NCI-H82 treated with DMSO at 0.1 percent for 48 hours (cell line): ENCODE results near the gene TUBG2.
A peak's percentile ranks its signal among the peaks of the same experiment; 100 is the strongest.
"Not testable (repeated sequence)": the region's sequence is repeated elsewhere in the genome, so short reads cannot be mapped to it uniquely, and the experiment has no call there.

Experiments
- DNase-seq: peaks from one replicate; lab custom pipeline; 2025; ENCODE audit not compliant: unreplicated experiment; lab: John Stamatoyannopoulos, UW

Gene TUBG2

DNA sequence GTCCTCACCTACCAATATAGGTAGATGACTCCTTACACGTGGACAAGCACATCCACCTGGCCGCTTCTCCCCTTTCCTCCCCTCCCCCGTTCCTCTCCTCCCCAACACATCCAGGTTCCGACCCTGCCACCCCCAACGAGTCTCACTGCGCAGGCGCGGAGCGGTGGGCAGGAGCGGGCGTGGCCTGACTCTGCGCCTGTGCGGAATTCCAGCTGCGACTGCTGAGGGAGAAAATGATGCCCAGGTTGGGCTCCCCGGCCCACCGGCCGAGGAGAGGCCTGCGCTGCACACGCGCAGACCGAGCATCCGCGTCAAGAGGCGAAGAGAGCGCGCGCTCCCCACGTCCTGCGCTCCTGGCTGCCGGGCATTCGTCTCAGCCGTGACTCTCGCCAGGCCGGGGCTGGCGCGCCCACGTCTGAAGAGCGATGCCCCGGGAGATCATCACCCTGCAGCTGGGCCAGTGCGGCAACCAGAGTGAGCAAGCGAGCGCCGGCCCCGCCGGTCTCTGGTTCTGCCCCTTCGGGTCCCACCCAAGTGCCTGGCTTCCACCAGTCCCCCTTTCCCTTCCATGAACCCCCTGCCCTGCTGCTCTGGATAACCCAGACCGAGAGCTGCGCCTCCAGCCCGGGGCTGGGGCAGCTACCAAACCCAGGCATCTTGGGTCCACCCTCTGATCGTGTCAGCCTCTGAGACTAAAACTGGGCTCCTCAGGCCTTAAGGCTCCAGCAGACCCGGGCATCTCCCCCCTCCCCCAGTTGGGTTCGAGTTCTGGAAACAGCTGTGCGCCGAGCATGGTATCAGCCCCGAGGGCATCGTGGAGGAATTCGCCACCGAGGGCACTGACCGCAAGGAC is at the start of gene TUBG2:
Gene TUBG2, plus strand, starts transcription at position 206 of the 853 bp plus-strand sequence. Its CDS starts 220 bp downstream, at position 426.
- DNase-seq = peak; percentile 73

DNA sequence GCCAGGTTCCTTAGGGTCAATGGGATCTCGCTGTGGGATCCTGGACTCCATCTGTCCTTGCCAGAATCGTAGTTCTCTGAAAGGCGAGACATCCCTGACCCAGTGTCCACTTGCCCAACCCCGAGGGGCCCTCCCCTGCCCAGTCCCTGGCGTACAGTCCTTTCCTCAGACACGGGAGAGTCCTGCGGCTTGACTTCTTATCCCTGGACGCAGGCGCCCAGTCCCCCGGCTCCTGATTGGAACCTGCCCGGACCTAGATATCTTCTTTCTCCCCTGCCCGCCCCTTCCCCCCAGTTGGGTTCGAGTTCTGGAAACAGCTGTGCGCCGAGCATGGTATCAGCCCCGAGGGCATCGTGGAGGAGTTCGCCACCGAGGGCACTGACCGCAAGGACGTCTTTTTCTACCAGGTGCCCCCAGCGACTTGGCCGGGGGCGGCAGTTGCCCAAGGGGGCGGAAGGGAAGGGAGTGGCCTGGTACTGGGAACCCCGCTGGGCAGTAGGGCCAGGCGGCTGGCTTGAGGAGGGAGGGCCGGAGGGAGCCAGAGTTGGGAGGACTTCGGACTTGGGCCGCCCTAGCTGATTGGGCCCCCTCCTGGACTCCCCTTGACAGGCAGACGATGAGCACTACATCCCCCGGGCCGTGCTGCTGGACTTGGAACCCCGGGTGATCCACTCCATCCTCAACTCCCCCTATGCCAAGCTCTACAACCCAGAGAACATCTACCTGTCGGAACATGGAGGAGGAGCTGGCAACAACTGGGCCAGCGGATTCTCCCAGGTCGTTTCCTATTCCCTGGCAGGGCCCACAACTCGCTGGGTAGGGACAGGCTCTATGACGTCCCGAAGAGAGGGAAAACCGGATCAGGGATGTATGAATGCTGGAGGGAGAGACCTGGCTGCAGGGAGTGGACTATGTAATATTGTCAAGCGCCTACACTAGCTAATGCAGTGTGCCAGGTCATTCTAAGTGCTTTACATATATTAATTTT is 49.0 kb upstream of the TUBG2 start:
- not testable (repeated sequence) for DNase-seq

DNA sequence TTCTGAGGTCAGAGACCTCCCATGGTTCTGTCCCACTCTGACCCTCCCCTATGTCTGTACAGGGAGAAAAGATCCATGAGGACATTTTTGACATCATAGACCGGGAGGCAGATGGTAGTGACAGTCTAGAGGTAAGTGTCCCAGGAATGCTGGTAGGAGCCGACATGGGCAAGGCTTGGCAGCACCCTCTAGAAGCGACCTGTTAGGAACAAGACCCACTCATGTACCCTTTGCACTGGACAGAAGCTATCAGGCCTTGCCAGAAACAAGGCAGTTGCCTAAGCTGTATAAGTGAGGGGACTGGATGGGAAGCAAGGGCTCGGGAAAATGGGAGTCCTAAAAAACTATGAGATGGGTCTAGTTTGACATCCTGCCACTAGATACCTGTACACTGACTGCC is 47.1 kb upstream of the TUBG2 start:
- DNase-seq = no peak

DNA sequence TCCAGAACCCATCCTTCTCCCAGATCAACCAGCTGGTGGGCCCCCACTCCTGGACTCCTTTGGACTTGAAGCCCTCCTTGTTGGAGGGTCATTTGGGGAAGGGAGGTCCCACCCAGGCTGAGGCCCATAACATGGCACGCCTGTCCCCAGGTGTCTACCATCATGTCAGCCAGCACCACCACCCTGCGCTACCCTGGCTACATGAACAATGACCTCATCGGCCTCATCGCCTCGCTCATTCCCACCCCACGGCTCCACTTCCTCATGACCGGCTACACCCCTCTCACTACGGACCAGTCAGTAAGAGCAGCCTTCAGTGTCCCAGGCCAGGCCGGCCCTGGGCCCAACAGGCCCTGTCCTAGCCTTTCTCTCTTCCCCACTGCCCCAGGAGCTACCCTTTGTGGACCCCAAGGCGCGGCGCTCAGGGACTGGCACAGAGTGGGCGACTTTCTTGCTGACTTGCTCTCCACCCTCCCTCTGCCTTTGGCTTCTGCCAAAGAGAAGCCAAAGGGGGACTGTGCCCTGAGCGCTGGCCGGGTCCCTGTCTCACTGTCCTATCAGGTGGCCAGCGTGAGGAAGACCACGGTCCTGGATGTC is 45.3 kb upstream of the TUBG2 start:
- no peak for DNase-seq

DNA sequence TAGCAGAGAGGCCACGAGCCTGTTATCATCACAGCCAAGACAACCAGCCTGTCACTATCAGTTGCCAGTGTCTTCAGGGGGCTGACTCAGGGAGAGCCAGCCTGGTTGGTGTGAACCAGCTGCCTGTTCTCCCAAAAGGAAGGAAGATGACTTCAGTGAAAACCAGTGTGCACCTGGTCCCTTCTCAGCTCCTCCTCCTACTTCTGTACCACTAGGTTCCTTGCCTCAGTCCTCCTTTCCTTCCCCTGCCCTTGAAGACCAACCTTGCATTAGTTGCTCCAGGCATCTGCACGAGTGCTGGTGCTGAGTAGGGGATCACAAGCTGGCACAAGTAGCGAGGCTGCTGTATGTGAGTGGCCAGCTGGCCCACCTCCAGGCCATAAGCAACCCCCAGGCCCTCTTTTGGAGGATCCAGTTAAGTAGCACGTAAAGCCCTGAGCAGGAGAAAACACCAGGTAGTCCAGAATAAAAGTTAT is 41.1 kb upstream of the TUBG2 start:
- DNase-seq = no peak

DNA sequence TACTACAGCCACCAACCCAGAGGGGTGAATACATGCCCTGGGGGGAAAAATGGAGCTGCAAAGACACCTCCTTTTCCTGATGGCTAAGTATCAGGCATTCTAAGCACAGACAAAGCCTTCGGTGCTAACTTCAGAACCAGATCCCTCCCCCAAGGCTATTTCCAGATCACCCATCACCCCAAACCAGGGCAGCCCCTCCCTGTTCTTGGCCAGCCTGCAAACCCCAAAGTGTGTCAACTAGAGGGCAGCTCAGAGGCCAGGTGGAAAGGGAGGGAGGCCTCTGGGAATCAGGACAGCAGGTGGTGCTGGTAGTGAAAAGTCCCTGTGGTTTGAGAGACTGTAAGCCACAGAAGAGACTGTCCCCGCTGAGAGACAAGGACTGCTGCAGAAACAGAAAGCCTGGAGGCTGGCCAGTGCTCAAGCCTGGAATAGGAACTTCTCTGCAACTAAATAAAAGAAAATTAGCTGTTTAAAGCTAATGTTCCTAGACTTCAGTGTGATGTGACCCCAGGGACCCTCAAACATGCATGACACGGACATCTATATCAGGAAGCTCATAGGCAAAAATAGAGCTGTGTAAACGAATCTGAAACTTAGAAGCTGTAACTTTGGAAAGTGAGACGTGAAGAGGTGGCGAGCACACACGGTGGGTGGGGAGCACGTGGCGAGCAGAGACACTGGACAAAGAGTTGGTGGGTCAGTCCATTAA is 40.5 kb upstream of the TUBG2 start:
- DNase-seq = no peak

DNA sequence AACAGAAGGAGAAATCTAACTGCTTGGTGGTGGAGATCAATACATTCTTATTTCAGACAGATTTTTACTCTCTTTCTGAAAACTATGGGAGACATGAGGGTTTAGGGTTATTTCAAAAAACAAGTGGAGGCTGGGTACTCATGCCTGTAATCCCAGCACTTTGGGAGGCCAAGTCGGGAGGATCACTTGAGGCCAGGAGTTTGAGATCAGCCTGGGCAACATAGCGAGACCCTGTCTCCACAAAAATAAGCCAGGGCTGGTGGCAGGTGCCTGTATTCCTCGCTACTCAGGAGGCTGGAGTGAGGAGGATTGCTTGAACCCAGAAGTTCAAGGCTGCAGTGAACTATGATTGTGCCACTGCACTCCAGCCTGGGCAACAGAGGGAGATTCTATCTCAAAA is 37.1 kb upstream of the TUBG2 start:
- DNase-seq = not testable (repeated sequence)

DNA sequence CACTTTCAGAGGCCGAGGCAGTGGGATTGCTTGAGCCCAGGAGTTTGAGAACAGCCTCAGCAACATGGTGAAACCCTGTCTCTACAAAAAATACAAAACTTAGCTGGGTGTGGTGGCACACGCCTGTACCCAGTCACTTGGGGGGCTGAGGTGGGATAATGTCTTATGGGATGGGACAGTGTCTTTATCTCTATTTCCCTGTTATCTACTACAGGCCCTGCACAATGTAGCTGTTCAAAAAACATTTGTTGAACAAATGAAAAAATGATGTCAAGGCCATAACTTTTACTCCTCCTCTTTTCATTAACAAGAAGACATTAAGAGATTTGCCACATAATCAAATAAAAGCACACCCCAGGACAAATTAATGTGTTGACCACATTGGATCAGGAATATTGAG is 35.8 kb upstream of the TUBG2 start:
- DNase-seq = no peak

DNA sequence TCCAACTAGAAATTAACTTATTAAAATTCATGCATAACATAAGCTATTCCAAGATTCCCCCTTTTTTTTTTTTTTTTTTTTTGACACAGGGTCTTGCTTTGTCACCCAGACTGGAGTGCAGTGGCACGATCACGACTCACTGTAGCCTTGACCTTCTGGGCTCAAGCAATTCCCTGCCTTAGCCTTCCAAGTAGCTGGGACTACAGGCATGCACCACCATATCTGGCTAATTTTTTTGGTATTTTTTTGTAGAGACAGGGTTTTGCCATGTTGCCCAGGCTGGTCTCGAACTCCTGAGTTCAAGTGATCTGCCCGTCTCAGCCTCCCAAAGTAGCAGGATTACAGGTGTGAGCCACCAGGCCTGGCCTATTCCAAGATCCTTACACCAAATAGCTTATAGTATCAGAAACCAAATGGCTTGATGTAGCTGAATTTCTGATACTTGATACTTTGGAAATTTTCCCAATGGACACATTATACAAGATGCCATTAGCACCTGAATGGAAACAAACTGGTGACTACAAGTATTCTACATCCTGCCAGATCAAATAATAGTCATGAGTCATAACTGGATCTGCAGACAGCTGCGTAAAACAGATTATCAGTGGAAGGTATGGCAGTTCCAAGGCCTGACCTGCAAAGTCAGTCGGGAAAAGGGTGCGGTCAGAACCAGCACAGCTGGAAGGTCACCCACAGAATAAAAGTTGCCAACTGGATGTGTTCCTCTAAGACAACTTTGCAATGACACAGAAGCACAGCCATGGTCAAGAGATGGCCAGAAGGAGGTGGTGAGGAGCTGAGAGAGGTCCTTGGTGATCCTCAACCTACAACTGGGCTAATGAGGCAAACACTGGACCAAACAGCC is 35.1 kb upstream of the TUBG2 start:
- no peak for DNase-seq

DNA sequence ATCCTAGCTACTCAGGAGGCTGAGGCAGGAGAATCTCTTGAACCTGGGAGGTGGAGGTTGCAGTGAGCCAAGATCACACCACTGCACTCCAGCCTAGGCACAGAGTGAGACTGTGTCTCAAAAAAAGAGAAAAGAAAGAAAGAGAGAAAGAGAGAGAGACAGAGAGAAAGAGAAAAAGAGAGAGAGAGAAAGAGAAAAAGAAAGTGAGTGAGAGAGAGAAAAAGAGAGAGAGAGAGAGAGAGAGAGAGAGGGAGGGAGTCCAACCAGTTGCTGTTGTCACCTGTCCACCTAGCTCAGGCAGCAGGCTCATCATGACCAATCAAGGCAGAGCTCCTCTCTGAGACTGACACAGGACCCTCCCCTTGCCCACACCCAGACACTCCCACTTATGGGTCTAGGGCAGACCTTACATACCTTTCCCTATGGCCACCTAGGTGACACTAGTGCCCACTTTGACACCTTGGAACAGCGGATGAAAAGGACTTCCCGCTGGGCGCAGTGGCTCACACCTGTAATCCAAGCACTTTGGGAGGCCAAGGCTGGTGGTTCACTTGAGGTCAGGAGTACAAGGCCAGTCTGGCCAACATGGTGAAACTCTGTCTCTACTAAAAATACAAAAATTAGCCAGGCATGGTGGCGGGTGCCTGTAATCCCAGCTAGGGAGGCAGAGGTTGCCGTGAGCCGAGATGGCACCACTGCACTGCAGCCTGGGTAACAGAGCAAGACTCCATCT is 31.9 kb upstream of the TUBG2 start:
- not testable (repeated sequence) for DNase-seq

DNA sequence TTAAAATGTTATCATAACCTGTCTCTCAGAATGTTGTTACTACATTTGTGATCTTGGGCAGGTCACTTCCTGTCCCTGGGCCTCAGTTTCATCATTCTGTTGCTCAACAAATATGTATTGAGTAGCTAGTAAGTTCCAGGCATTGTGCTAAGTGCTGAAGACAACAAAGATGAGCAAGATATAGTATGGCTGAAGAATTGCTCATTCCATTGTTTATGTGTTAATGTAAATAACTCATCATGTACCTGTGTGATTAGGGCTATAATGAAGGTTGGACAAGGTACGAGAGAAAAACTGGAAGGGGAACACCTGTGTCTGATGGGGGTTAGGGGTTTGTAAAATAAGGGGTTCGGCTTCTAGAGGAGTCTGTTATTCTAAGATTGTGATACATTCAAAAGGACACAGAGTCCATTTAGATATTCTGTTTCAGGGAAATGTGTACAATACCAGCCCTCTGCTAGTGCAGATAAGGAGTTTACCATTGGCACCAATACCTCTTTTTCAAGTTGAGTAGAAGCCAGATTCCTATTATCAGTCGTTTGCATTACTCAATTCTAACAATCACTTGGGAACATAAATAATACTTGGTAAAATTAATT is 29.6 kb upstream of the TUBG2 start:
- DNase-seq = no peak

DNA sequence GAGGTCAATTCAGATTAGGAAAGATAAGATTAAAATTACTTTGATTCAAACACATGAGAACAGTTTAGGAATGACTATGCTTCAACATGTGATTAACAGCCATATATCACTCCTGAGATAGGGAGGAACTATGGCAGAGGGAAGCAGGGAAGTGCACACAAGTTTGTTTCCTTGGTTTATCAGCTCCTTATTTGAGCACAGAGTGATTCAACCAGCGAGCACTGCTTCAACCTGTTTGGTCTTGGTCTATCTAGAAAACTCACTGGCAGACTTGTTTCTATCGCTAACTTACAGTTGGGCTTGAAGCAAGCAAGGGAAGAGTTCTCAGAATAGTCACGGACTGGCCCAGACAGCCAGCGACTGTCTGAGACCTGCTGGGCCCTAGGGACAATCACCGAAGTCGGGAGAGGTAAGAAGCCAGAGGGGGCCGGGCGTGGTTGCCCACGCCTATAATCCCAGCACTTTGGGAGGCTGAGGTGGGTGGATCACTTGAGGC is 26.1 kb upstream of the TUBG2 start:
- no peak for DNase-seq

DNA sequence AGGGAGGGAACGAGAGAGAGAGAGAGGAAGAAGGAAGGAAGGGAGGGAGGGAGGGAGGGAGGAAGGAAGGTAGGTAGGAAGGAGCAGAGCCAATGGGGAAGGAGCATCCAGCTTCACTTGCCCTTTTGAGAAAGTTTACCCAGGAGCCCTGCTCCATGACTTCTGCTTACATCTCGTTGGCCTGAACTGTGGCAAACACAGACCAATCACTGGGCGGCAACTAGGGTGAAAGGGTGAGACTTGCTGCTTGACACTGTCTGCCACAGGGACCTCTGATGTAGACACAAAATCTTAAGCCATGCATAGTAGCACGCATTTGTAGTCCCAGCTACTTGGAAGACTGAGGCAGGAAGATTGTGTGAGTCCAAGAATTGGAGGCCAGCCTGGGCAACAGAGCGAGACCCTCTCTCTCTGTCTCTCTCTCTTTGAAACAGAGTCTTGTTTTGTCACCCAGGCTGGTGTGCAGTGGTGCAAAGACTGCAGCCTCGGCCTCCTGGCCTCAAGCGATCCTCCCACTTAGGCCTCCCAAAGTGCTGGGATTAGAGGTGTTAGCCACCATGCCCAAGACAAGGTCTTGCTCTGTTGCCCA is 19.5 kb upstream of the TUBG2 start:
- no peak for DNase-seq

DNA sequence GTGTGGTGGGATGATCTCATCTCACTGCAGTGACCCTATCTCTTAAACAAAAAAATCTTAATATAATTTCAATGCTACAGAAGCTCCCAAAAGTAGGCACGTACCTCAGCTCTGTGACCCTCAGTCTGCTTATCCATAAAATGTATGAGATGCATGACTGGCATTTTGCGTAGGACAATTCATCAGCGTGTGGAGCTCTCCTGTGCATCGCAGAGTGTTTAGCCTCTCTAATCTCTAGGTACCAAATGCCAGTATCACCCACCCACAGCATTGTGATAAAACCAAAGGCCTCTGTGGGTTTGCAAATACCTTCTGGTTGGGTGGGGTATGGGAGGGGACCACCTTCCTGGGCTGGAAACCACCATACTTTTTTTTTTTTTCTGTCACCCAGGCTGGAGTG is 19.0 kb upstream of the TUBG2 start:
- no peak for DNase-seq

DNA sequence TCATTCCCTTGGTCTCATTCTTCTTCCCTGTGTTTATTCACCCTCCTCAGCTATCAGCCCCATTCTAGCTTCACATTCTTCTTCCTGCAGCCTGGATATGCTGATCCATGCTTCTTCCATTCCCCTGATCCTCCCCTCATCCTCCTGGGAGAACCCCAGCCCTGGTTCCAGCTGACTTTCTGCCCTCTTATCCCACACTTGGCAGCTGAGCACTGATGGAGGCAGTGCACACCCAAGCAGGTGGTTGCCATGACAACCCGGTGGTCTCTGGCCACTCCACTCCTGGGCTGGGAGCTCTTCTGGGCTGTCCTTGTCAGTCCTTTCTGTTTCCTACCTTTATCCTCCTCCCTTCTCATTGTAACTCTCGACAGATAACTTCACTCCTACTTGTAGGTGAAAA is 16.7 kb upstream of the TUBG2 start:
- no peak for DNase-seq

DNA sequence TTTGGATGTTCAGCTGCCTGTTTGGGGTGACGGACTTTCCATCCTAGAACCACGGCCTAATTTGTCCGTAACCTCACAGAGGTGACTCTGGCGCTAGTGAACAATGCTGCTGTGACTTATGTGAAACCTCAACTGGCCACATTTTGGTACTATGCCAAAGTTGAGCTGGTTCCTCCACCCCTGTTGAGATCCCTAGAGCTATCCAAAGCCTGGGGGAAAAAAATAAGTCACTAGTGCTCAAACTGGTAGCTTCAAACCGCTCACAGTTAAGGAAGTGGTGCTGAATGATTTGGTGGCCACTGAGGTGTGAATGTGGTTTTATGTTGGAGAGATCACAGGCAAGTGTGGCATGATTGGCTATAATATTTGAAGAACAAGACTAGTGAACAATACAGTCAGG is 11.3 kb upstream of the TUBG2 start:
- no peak for DNase-seq

DNA sequence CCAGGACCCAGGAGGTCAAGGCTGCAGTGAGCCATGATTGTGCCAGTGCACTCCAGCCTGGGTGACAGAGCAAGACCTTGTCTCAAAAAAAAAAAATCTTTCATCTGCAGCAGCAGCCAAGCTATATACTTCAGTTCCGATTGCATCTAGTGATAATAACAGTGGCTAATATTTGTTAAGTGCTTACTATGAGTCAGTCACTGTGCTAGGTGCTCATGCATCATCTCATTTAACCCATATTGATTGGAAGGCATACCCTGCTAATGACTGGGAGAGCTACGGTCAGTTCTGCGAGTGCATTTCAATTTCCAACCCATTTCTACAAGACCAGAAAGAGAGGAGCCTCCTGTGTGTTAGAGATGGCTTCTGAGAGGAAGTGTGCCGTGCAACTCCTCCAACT is 7.7 kb upstream of the TUBG2 start:
- DNase-seq = no peak
